GM20431 (cell line): ENCODE data around the gene SORBS1.

Experiments used
- in situ Hi-C: fragments of 300-500 bp; cut with MseI, MboI; formaldehyde crosslinking; loops from one replicate; pipeline ENCODE4 v1.15.0; 2020; ENCODE audit warnings: low sequenced_read_pairs; ENCODE audit not compliant: unreplicated experiment

The SORBS1 gene

GRCh38 chr10:95518455-95519452 lies 42.4 kb downstream of the SORBS1 start:
- in situ Hi-C loops: no loop called here

DNA sequence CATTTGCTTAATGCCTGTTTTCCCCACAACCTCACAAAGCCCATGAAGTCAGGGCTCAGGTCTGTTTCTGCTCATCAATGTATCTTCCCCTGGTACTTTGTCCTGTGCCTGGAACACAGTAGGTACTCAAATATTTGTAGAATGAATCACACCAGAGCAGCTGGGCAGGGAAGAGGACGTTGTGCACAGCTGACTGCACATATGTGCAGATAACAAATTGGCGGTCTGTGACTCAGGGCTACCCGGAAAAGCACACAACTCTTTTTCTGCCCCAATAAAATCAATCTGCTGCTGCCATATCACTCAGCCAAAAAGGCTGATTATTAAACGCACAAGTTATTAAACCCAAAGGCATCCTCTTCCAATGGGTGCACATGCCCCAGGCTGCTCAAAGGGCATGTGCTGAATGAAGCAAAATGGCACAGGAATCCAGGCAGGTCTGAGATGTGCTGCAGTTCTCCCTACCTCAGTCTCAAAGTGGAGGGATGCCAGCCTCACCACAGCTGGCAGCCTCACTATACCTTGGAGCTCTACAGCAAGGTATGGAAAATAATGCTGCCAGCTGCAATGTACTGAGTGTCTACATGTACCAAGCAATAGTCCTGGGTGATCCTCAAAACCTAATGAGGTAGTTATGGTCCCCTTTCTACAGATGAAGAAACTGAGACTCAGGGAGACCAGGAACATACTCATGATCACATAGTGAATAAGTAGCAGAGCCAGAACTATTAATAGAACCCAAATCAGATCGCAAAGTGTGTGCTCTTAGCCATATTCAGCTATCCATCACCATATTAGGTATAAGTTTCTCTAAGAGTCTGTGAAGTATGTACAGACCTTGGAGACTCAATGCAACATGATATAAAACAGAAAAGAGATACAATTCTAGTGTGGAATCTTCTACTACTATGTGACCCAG lies 43.4 kb downstream of the SORBS1 start:
- in situ Hi-C loops: no loop called here

- in situ Hi-C loops: no loop called here
Measured at GRCh38 chr10:95516774-95517373, 44.3 kb downstream of the SORBS1 start.

GRCh38 chr10:95513941-95514392 lies 47.2 kb downstream of the SORBS1 start:
- in situ Hi-C loops: no loop called here

DNA sequence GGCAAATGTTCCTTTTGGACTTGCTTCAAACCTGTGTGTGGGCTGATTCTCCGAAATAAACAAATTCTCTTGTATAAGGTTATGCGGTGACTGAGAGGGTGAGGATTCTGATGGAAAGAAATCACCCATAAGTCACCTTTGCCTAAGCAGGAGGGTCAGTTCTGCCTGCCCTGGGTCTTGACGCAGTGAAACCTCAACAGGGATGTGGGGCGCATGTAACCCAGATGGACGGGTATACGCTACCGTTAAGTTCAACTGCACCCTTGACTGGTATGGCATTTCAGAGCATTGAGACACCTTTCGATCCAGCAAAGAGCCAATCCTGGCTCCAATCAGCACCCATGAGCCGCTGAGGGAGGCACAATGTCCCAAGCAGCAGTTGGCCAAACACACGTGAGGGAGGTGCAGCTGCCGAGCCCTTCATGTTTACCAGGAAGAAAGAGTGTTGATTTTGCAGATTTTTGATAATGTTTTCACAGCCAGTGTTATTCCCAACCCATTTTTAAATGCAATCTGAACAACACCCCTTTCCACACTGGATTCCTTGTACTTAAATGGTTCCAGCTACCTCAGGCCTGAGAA lies 48.1 kb downstream of the SORBS1 start:
- in situ Hi-C loops: no loop called here

GRCh38 chr10:95511314-95511713 lies 49.9 kb downstream of the SORBS1 start:
- in situ Hi-C loops: no loop called here

DNA sequence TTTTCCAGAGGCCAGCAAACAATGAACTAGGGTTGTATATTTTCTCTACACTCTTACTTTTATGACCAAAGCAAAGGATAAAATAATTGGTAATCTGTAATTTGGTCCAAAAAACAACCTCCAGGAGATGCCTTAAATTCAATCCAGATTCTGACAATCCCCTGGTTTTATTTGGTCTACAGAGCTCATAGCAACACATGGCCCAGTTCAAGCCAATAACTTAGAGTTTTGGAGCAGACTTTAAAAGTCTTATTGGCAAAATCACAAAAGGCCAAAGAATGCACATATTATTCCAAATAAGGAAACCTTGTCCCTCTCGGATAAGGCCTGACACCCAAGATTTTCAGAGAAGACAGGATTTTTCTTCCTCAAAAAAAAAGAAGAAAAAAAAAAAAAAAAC lies 51.9 kb downstream of the SORBS1 start:
- in situ Hi-C loops: no loop called here

DNA sequence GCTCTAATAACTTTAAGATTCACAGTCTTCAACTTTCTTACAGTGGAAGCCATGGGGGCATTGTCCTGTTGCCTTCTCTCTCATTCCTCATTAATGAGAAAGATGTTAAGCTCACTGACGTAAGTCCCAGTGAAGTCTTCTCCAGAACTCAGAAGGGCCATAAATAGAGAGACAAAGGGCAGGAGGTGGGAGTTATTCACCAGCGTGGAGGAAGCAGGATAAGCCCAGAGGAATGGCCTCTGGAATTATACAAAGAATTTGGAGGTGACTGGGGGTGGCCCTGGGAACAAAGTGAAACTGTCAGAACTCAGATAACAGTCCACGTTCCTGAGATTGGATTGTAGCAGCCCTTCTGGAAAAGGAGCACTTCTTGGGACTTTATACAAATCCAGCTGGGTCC lies 52.4 kb downstream of the SORBS1 start:
- in situ Hi-C loops: no loop called here

DNA sequence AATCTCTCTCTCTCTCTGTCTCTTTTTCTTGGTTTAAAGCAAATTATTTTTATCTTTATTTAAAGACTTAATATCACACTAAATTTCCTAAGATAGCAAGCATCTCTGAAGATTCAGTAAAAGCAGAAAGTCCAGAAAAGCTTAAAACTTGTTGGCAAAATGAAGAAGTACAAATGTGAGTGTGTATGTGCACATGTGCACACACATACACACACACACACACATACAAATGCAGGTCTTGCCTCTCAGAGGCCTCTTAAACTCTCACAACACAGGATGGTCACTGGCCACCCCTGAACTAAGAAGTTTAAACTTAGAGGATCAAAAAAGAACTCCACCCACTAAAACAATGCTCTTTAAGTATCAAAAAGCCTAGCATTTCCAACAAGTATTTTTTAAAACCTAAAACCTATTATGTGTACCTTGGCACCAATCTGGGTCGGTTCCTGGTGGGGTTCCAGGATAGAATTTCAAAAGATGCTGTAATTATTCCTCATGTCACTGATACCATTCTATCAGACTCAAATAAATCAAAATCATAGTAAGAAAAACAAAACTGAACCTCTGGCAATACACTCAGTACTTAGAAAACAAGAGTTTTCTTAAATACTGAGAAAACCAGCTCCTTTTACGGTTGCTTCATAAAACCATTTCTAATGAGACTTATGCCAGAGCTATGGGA lies 55.0 kb downstream of the SORBS1 start:
- in situ Hi-C loops: no loop called here

GRCh38 chr10:95505641-95506040 lies 55.5 kb downstream of the SORBS1 start:
- in situ Hi-C loops: no loop called here

DNA sequence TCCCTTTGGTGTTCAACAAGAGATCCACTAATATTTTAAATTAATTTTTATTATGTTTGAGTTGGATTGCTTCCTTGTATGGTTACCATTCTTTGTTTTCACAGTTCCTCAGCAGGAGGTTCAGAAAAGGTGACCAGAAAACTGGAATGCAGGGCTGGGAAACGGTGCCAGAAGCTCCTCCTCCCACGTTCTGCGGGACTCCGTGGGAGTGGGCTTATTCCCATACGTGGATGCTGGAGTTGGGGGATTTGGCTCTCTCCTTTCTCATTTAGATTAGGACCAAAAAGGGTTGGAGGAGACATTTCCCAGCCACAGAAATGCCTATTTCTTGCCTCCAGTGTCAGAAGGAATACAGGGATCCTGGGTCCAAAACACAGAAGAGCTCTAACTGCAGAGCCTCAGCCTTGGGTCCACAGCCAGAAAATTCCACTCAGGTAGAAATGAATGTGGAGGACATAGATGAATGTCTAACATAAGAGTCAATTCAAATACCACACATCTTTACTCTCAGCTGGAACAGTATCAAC lies 56.0 kb downstream of the SORBS1 start:
- in situ Hi-C loops: no loop called here

DNA sequence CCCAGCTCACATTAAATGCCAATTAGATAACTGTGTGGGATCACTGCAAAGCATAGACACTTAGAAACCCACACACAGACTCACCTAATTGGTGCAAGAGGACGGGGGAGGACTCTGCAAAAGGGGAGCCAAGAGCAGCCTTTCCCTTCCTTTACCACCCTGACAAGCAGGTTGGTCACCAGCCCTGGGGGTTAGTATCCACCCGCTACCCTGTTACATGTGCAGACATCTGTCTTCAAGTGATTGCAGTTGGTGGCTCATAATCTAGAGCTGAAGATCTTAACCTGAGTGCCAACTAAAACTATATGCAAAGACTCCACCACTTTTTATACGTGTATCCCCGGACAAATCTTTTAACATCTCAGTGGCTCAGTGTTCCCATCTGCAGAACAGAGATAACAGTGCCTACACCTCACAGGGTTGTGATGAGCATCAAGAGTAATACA lies 56.9 kb downstream of the SORBS1 start:
- in situ Hi-C loops: no loop called here

GRCh38 chr10:95503526-95503925 lies 57.6 kb downstream of the SORBS1 start:
- in situ Hi-C loops: no loop called here

GRCh38 chr10:95503001-95503400 lies 58.2 kb downstream of the SORBS1 start:
- in situ Hi-C loops: no loop called here

- in situ Hi-C loops: no loop called here
Measured at GRCh38 chr10:95502377-95502776, 58.8 kb downstream of the SORBS1 start.

DNA sequence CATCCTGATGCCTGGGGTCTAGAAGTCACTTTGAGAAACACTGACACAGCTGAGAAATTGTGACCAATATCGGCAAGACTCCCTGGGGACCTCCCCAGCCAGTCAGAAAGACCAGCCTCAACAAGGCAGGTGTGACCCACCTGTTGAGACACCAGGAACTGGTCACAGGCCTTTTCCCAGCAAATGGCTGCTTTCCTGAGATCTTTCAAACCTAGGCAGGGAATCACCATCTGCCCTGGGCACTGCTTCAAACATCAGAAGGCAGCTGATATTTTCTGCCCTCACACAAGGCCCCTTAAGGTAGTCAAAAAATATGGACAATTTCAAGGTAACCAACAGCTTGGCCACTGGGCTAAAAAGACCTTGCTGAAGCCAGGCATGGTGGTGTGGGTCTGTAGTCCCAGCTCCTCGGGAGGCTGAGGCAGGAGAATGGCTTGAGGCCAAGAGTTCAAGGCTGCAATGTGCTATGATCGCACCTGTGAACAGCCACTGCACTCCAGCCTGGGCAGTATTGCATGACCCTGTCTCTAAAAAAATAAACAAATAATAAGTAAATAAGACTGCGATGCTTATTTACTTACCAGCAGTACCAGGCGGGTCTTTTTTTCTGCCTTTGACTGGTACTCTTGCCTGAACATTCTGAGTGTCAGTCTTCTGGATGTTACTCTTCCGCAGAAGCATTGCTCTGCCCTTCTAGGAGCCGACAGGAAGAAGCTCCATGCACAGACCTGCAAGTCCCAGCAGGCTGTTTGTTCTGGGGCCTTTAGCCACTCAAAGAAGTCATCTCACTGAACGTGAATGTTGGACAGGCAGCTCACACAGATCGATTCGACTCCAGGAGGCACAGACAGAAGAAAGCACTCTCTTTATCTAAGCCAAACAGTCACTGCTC lies 59.7 kb downstream of the SORBS1 start:
- in situ Hi-C loops: no loop called here

GRCh38 chr10:95500649-95501048 lies 60.5 kb downstream of the SORBS1 start:
- in situ Hi-C loops: no loop called here

- in situ Hi-C loops: no loop called here
Measured at GRCh38 chr10:95500097-95500496, 61.1 kb downstream of the SORBS1 start.
